Raji (cell line): ENCODE data around the gene ILF2.

Source experiments
- POLR2A ChIP-seq: IDR thresholded peaks from 2 replicates; pipeline ENCODE4 v1.6.1; 2011; ENCODE audit warnings: low read depth, low read length, control low read depth; ENCODE audit not compliant: insufficient read depth

The ILF2 gene

DNA sequence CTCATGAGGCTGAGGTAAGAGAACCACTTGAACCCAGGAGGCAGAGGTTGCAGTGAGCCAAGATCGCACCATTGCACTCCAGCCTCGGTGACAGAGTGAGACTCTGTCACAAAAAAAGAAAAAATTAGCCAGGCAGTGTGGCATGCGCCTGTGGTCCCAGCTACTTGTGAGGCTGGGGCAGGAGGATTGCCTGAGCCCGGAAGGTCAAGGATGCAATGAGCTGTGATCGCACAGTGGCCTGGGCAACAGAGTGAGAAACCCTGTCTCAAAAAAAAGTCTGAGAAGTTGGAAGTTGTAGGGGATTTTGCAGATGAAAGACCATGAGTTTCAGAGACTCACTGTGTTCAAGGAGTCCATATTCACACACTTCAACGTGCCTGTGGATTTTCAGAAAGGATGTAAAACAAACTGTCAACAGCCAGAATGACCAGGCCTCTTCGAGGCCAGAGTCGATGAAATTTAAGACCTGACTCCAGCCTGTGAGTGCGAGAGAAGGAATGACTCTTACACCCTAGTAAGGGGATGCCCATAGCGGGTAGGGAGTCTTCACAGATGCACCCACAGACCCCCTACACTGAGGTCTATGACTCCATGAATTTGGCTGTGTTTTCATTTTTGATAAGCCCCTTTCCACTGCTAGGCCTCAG lies 45.7 kb downstream of the ILF2 start:
- no peak for TF ChIP-seq POLR2A

DNA sequence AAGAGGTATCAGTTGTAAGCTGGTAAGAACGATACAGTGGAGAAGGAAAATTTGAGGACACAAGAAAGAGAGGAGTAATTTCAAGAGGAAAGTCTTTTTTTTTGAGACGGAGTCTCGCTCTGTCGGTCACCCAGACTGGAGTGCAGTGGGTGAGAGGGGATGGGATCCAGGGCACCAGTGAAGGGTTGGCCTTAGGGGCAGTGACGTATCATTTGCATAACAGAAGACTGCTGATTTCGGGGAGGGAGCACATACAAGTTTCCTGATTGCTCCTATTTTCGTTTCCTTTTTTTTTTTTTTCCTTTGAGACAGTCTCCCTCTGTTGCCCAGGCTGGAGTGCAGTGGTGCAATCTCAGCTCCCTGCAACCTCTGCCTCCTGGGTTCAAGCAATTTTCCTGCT lies 47.7 kb downstream of the ILF2 start:
- TF ChIP-seq POLR2A, result no peak

DNA sequence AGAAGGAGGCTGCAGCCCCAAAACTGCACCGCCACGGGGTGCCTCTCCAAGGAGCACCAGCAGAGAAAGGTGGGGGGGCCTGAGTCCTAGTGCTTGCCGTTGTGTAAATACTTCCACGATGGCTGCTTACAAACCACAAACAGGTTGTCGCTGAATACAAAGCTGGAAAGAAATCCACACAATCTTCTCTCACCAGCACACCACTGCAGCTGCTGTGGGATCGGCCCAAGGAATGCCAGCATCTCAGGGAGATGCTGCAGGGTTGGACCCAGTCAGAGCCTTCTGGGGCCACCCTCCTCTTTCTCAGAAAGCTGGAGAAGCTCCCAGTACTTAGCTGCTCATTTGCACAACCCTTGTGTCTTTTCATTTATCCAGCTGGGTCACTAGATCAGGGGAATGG lies 51.6 kb downstream of the ILF2 start:
- no peak for TF ChIP-seq POLR2A

GRCh38 chr1:153617663-153618062 lies 53.1 kb downstream of the ILF2 start:
- TF ChIP-seq POLR2A, result no peak

DNA sequence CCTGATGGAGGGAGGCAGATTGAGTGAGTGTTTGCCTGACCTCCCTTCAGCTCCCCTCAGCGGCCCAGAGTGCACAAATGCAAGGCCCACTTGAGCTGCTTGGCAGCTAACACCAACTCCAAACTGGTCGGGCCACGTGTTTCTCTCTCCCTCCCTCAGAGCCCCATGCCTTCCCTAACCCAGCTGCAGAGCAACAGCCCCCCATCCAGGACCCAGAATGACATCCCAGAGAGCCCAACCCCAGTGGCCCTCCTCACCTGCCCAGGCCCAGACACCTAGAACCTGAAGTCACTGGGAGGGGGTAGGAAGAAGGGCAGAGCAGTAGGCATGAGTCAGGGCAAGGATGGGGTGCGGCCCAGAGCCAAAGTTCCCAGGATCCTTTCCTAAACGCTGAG lies 53.9 kb downstream of the ILF2 start:
- no peak for TF ChIP-seq POLR2A

GRCh38 chr1:153616144-153616916 lies 54.5 kb downstream of the ILF2 start, which contains the start of gene S100A14:
TSS of gene S100A14 (minus strand) at chr1:153616325. CDS start at chr1:153615858, 467 bp downstream.
- TF ChIP-seq POLR2A, result no peak

- TF ChIP-seq POLR2A, result no peak
These were observed 55.4 kb downstream of the ILF2 start for GRCh38 chr1:153615406-153615805.

DNA sequence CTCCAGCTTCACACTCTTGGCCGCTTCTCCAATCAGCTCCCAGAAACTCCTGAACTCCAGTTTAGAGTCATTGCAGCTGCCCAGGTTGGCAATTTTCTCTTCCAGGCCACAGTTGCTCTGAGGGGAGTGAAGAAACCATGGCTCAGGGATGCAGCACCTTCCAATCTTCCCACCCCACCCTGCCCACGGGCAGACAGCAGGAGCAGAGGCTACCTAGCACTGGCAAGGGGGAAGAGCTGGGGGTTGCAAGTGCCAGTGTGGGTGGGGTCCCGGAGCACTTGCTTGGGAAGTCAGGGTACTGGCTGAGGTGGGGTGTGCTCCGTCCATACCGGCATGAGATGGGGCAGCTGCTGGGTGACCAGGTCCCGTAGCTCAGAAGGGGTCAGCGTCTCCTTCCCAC lies 55.9 kb downstream of the ILF2 start:
- no peak for TF ChIP-seq POLR2A

DNA sequence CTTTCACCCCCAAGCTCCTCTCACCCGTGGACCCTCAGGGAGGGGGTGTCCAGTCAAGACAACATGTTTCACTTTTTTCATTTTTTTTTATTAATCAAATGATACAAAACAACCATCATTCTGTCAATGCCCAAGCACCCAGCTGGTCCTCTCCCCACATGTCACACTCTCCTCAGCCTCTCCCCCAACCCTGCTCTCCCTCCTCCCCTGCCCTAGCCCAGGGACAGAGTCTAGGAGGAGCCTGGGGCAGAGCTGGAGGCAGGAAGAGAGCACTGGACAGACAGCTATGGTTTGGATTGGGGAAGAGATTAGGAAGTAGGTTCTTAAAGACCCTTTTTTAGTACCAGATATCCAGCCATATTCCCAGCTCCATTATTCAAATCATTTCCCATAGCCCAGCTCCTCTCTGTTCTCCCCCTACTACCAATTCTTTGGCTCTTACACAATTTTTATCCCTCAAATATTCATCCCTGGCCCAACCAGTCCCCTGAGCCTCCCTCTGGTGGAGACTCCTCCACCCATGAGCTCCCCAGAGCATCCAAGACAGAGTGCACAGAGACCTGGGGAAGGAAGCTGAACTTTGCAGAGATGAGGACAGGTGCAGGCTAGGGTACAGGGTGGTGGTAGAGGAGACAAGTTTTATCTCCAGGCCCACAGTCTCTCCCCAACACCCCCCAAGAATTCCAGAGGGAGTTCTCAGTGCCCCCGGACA lies 56.4 kb downstream of the ILF2 start:
- TF ChIP-seq POLR2A, result no peak

DNA sequence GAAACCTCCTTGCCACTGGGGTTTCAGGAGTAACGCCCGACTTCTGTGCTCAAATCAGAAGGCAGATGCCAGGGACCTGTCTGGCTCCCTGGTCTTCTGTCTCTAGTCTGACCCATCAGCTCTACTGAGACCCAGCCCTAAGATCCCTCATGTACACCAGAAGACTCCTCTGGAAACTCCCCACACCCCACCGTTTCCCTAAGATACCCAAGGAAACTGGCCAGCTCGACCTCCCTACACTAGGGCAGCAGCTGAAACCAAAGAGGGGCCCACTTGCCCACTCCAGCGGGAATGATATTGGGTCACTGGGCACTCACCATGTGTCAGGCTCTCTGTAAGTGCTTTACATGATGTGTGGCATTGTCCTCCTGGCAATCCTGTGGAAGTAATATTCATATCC lies 57.4 kb downstream of the ILF2 start:
- TF ChIP-seq POLR2A, result no peak

GRCh38 chr1:153612755-153613331 lies 58.0 kb downstream of the ILF2 start, which contains the start of gene S100A16:
TSS of gene S100A16 (minus strand) at chr1:153613137. CDS start at chr1:153608151, 4,986 bp downstream.
- TF ChIP-seq POLR2A, result no peak

GRCh38 chr1:153612111-153612754 lies 58.6 kb downstream of the ILF2 start:
- TF ChIP-seq POLR2A, result no peak
